Thyroid gland (tissue), 4 donors: ENCODE data around the gene ME3.

ENCODE experiments used
- CTCF ChIP-seq, 6 experiments: fragments of 200-600 bp in 3 of 6; fragments of 450-650 bp in 3 of 6; sonication (generic) in 3 of 6; IDR thresholded peaks; one replicate each; pipeline ENCODE4 v1.5.1; 2016 to 2019; ENCODE audit warnings: antibody characterized with exemption in 6 of 6, mild to moderate bottlenecking in 2 of 6, inconsistent platforms in 1 of 6, moderate library complexity in 1 of 6
- POLR2A ChIP-seq, 2 donors: fragments of 450-650 bp; IDR thresholded peaks; one replicate each; pipeline ENCODE4 v1.6.1; 2017; ENCODE audit warnings: antibody characterized with exemption in 2 of 2, mild to moderate bottlenecking in 2 of 2, moderate library complexity in 1 of 2

GRCh38 chr11:86427441-86427840 is 245.0 kb downstream of the ME3 start:
- no peak for TF ChIP-seq CTCF (IDR thresholded peaks at IDR 0.05)
- TF ChIP-seq POLR2A (IDR thresholded peaks at IDR 0.05) = no peak
